Measurements from ENCODE around the gene SLC15A3. TPM values are rescaled to one million over a fixed set of nuclear protein-coding genes. Genes with fewer than 3 reads are reported as not detected.
A peak's percentile ranks its signal among the peaks of the same experiment; 100 is the strongest.

SLC15A3 gene
- total RNA-seq, 2 experiments from 2014 or later: 10.5 to 11.9 TPM

DNA sequence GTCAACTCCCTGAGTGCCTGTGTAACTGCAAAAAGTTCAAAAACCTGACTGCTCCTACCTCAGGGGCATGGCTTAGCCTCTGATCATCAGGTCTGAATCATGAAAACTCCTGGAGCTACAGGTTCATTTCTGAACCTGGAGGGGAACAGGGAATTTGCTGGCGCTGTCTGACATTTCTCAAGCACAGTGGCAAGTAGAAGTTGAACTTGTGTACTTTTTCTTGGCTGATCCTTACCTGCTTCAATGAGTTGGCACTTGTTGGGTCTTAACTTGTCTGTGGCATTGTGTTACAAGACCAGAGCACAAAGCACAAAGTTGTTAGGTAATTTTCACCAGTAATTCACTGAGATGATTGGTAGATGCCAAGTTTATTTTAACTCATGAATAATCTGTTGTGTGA lies 34.7 kb downstream of the SLC15A3 start:
- ChIA-PET POLR2A (no interaction called here), CTCF (no interaction called here)

DNA sequence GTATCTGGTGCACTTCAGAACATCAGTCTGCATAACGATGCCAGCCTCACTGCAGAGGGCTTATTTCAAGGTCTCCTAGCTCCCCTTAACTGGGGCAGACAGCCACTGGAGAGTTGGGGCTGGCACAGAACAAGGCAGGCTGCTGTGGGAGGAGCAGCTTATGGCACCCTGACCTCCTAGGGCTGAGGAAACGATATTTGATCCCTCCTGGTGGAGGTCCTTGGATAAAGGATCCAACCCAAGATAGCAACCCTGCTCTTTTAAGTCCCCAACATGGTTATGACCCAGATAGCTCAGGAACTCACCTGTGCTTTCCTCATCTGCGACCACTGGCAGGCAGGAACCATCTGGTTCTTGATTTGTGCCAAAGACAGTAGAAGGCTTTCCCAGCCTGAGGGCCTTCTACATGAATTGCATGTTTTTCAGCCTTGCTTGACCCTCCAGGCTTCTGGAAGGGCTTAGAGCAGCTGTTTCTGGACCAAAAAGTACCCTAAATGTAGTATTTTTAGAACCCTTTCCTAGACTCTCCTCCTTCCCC lies 35.2 kb downstream of the SLC15A3 start:
- TF ChIP-seq, protein P1, sequence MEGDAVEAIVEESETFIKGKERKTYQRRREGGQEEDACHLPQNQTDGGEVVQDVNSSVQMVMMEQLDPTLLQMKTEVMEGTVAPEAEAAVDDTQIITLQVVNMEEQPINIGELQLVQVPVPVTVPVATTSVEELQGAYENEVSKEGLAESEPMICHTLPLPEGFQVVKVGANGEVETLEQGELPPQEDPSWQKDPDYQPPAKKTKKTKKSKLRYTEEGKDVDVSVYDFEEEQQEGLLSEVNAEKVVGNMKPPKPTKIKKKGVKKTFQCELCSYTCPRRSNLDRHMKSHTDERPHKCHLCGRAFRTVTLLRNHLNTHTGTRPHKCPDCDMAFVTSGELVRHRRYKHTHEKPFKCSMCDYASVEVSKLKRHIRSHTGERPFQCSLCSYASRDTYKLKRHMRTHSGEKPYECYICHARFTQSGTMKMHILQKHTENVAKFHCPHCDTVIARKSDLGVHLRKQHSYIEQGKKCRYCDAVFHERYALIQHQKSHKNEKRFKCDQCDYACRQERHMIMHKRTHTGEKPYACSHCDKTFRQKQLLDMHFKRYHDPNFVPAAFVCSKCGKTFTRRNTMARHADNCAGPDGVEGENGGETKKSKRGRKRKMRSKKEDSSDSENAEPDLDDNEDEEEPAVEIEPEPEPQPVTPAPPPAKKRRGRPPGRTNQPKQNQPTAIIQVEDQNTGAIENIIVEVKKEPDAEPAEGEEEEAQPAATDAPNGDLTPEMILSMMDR (IDR thresholded peaks at IDR 0.05): no peak
- ChIA-PET POLR2A (interaction anchor here (0.9 to 4.7 kb wide), 4 partner anchors 8 to 125 kb away, joined by 3 to 43 read pairs (median 3); partner anchors contain the start of gene PRPF19), CTCF (interaction anchor here (2.5 to 3.6 kb wide), 2 partner anchors 11 to 18 kb away, joined by 25 to 30 read pairs; partner anchors contain the start of gene PRPF19)
- peak overlapping the region; percentile 67 for H3K4me3 Mint-ChIP-seq
- Histone ChIP-seq H3K4me1 (ENCODE audit: insufficient read depth, low read length) (peaks cover 58% of the 10 kb centered on the region), H3K27me3 (ENCODE audit: control insufficient read depth in 1 of 2, insufficient read depth in 2 of 2, low read length in 2 of 2) (peaks cover 0 to 6% of the 10 kb centered on the region in 2 experiments), H3K36me3 (ENCODE audit: insufficient read depth, low read length) (peaks cover 34% of the 10 kb centered on the region), H3K27ac (ENCODE audit: low read depth in 1 of 2, low read length in 2 of 2) (no peak overlapping the region), H3K4me3 (ENCODE audit: low read length) (no peak overlapping the region), H3K9me3 (ENCODE audit: control insufficient read depth in 1 of 2, insufficient read depth in 1 of 2, low read length in 2 of 2) (no peaks in the 10 kb centered on the region)
- no peaks in the 10 kb centered on the region for H3K9me3 Mint-ChIP-seq
- no peak overlapping the region for H3K27ac Mint-ChIP-seq
- intact Hi-C loops (cut with DNase I, micrococcal nuclease): loop anchor here in 1 of 2 experiments (5.0 kb wide), 1 partner anchor 36 kb away; the partner anchor contains the start of gene SLC15A3
- peaks cover 51% of the 10 kb centered on the region for H3K36me3 Mint-ChIP-seq (ENCODE audit: low read depth)
- H3K27me3 Mint-ChIP-seq: peaks cover 7% of the 10 kb centered on the region
- DNase-seq (no peak), ATAC-seq (ENCODE audit: poor library complexity) (no peak)
- H3K4me1 Mint-ChIP-seq (ENCODE audit: low read depth): peaks cover 56% of the 10 kb centered on the region

More for the DNA sequence above, 34.7 kb downstream of the SLC15A3 start:
- H3K27ac Mint-ChIP-seq: no peak overlapping the region
- H3K36me3 ChIP-seq (ENCODE audit: insufficient read depth, low read length): peaks cover 39% of the 10 kb centered on the region
- peaks cover 57% of the 10 kb centered on the region for H3K36me3 Mint-ChIP-seq (ENCODE audit: low read depth)
- H3K27me3 ChIP-seq (ENCODE audit: control insufficient read depth in 1 of 2, insufficient read depth in 2 of 2, low read length in 2 of 2): peaks cover 0 to 6% of the 10 kb centered on the region in 2 experiments
- no peaks in the 10 kb centered on the region for H3K9me3 Mint-ChIP-seq
- peaks cover 10% of the 10 kb centered on the region for H3K27me3 Mint-ChIP-seq
- no peaks in the 10 kb centered on the region for H3K9me3 ChIP-seq (ENCODE audit: control insufficient read depth in 1 of 2, insufficient read depth in 1 of 2, low read length in 2 of 2)
- H3K4me1 Mint-ChIP-seq (ENCODE audit: low read depth): peaks cover 50% of the 10 kb centered on the region
- H3K4me3 Mint-ChIP-seq: peak overlapping the region; percentile 67
- intact Hi-C loops (cut with DNase I, micrococcal nuclease): loop anchor here in 1 of 2 experiments (5.0 kb wide), 1 partner anchor 35 kb away; the partner anchor contains the start of gene SLC15A3
- no peak overlapping the region for H3K4me3 ChIP-seq (ENCODE audit: low read length)
- no peak for DNase-seq
- H3K4me1 ChIP-seq (ENCODE audit: insufficient read depth, low read length): peaks cover 53% of the 10 kb centered on the region
- TF ChIP-seq, protein P1 (IDR thresholded peaks at IDR 0.05): no peak
- no peak overlapping the region for H3K27ac ChIP-seq (ENCODE audit: low read depth in 1 of 2, low read length in 2 of 2)
- no peak for ATAC-seq (ENCODE audit: poor library complexity)

DNA sequence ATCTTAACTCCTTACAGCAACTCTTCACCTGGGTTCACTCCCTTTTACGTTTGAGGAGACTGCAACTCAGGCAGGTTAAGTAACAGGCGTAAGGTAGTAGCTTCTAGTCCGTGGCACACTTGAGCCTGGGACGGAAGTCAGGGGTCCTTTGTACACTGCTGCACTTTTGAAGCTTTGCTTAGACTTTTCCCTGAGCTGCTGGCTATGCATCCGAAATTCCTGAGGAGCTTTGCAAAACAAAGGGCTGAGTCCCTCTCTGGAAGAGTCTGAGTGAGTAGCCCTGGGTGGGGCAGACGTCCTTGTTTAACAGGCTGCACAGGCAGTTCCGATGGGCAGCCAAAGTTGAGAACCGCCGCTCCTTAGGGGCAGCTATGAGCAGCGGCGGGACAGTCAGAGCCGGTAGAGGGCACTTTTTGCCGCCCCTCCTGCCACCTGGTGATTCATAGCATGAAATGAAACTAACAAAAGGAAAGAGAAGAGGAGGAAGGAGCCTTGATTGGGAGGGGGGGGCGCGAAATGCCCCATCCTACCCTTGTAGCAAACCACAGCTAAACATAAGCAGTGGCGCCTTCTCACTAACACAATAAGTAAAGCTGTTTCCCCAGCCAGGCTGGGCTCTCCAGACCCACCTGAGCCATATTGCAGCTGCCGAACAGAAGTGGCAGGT lies 36.6 kb downstream of the SLC15A3 start:
- Mint-ChIP-seq H3K4me3 (peak overlapping the region; percentile 96), H3K36me3 (ENCODE audit: low read depth) (peaks cover 38% of the 10 kb centered on the region), H3K9me3 (no peaks in the 10 kb centered on the region), H3K4me1 (ENCODE audit: low read depth) (peaks cover 65% of the 10 kb centered on the region), H3K27me3 (peaks cover 2% of the 10 kb centered on the region), H3K27ac (peak overlapping the region; percentile 92)
- ChIA-PET CTCF (interaction anchor here (0.9 to 3.6 kb wide), 16 partner anchors 9 to 246 kb away, joined by 3 to 30 read pairs (median 5); partner anchors contain the start of genes CD6, PRPF19, SLC15A3 and TMEM132A), POLR2A (interaction anchor here (0.7 to 4.7 kb wide), 13 partner anchors 8 to 246 kb away, joined by 3 to 43 read pairs (median 3); partner anchors contain the start of genes CCDC86, PRPF19, TMEM132A and VPS37C)
- TF ChIP-seq, protein P1 (IDR thresholded peaks at IDR 0.05): no peak
- intact Hi-C loops (cut with DNase I, micrococcal nuclease): loop anchor here (1.0 to 5.0 kb wide), 2 partner anchors 37 to 214 kb away; partner anchors contain the start of gene SLC15A3 (in 1 of the 2)
- ATAC-seq (ENCODE audit: poor library complexity) (peak; percentile 25), DNase-seq (peak; percentile 42 to 87 (median 66))
- peaks cover 67% of the 10 kb centered on the region for H3K4me1 ChIP-seq (ENCODE audit: insufficient read depth, low read length)
- peak overlapping the region in 1 of 2 donors; percentile 98 for H3K27ac ChIP-seq (ENCODE audit: low read depth in 1 of 2, low read length in 2 of 2)
- no peaks in the 10 kb centered on the region for H3K9me3 ChIP-seq (ENCODE audit: control insufficient read depth in 1 of 2, insufficient read depth in 1 of 2, low read length in 2 of 2)
- H3K4me3 ChIP-seq (ENCODE audit: low read length): peak overlapping the region; percentile 95
- no peaks in the 10 kb centered on the region for H3K27me3 ChIP-seq (ENCODE audit: control insufficient read depth in 1 of 2, insufficient read depth in 2 of 2, low read length in 2 of 2)
- peaks cover 20% of the 10 kb centered on the region for H3K36me3 ChIP-seq (ENCODE audit: insufficient read depth, low read length)

Data from CD4-positive, alpha-beta T cell (primary cell).